IPS-11a (cell line): ENCODE data around the gene DENND2D.

Experiments used
- H3K4me3 ChIP-seq: one replicate; pipeline ENCODE4 v1.5.1; 2013; ENCODE audit warnings: low read depth, low read length, control low read depth

Gene DENND2D

DNA sequence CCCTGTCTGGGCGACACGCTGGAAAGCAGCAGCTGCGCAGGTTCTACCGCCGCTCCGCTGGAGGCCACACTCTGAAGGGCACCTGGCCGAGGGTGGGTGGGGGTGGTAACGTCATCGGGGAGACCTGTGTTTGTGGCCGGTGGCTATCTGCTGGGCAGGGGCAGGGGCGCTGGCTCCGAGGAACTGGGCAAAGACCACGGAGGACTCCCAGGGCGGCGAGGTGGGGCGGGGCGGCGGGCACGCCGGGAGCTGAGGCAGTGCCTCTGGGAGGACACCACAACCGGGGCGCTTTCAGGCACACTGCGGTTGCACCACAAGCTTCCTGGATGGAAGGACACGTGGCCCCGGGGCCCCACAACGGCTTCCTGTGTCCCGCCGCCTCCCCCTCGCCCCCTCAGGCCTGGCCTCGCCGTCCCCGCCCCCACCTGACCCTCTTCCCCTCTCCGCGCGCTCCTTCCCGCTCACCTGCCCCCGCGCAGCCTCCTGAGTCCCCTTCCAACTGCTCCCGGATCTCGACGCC, 3.3 kb upstream of the DENND2D start:
- no peak overlapping the region for H3K4me3 ChIP-seq

DNA sequence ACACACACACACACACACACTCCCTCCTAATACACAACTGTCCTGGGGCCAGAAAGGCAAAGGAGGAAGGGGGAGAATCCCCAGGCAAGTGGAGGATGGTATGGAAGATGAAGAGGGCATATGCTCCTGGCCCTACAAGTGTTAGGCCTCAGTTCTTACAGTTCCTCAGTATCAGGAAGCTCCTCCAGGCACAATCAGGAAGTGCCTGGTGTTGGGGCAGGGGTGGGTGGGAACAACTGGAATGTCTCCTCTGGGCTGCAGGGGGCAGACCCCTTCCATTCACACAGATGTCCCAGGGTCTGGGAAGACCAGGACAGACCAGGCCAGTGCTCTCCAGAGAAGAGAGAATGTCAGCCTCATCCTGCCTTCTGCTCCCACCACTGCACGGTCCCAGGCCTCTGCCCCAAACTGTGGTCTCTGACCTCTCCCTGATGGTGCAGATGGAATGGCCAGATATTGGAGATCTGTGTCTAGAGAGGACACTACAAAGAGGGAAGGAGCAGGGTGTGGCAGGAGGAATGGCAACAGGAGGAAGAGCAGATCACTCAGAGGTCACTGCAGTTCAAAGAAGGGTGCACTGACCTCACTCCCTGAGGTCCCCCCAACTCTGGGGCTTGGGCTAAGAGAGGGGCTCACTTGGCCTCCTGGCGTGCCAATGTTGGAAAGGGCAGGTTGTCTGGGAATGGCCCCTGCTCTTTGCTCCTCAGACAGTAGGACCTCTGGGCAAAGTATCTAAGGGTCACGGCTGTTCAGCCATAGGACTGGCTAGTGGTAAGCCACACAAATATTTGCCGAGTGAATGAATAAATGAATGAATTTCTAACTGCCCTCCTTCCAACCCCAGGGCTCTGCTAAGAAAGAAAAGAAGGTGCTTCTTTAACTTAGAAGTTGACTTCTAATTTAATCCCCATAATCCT, 2.5 kb upstream of the DENND2D start:
- no peak overlapping the region for H3K4me3 ChIP-seq

DNA sequence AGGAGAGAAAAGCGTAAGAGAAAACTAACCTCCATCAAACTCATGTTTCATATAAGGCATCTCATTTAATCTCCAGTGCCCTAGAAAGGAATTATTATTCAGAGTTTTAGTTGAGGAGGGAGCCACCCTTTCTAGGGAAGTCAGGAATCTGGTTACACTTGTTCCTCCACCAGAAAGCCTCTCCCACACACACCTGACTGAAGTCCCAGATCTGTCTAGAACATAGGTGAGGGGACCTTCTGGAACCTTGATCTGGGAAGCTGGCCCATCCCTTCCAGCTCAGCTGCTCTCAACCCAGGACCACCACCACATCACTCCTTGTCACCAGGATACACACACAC, 1.9 kb upstream of the DENND2D start:
- no peak overlapping the region for H3K4me3 ChIP-seq

DNA sequence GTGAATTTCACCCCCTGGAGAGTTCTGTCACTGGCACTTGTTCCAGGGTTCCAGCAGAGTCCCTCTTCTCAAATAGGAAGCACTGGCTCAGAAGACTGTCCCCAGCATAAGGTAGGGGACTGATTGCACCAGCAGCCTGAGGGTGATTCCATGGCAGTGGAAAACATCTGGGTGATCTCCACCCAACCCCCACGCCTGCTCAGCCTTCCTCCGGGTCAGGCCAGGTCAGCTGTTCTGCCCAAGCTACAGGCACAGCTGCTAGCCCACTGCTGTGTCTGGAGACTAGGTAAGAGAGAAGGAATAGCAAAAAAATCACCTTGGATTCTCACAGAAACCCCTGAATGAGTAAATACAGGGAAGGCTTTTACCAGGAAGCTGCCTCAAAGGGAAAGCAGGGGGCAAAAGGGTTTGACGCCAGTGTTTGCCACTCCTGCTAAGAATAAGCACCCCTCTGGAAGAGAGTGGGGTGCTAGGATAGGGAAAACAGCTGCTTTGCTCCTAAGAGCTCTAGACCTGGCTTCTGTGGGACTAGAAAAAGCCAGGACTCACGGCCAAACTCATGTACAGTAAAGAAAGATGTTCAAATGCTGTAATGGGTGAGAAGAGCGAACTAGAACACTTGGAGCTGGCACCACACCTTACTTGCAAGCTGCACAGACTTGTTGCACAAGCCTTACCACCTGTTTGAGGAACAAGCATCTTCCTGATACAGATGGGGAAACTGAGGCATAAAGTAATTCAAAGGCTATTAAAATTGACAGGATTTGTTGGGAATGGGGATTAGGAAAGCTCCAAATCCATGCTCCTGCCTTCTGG, 1.0 kb upstream of the DENND2D start:
- H3K4me3 ChIP-seq = no peak overlapping the region

DNA sequence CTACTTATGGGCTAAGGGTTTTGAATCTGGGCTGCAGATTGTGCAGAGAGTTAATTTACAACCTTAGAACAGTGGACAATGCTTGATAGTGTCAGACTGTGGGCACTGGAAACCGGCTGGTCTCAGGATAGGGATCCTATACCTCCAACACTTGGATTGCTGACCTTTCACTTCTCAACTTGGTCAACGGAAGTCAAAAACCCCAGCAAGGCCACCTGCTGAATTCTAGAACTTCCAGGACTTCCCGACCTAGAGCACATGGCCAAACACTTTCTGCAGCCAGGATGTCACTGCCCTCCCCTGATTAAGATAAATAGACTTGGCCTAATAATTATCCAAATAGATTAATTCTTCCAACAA, 336 bp upstream of the DENND2D start:
- H3K4me3 ChIP-seq = no peak overlapping the region

DNA sequence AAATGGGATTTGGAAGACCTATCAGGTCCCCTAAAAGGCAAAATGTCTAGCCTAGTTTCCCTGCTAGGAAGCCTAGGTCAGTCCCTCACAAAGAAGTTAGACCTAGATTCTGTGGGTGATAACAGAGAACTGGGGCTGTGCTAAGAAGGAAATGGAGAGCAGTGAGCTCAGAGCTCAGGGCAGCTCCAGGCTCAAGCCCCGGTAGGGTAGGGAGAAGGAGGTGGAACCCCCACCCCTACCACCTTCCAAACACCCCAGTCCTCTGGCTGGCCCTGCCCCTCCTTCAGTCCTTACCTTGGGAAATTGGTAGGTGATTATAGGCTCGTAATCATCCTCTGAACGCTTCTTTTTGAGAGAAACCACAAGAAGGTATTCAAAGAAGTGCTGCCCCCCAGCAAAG, 1.1 kb downstream of the DENND2D start:
- no peak overlapping the region for H3K4me3 ChIP-seq

DNA sequence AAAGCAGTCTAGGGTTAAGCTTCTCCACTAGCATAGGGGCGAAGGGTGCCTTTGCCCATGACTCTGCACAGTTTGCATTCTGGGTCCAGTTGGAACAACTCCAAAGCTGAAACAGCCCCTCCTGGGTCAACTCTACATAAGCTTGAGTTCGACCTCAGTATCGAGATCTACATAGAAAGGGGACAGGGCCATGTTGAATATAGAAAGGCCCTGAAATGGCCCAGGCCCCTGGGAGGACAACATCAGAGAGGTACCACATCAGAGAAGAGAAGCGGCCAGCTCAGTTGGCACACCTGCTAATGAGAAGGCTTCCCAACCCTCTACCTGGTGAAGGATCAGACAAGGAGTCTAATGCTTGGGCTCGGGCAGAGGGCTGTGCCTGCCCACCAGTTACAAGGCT, 1.6 kb downstream of the DENND2D start:
- H3K4me3 ChIP-seq = no peak overlapping the region

DNA sequence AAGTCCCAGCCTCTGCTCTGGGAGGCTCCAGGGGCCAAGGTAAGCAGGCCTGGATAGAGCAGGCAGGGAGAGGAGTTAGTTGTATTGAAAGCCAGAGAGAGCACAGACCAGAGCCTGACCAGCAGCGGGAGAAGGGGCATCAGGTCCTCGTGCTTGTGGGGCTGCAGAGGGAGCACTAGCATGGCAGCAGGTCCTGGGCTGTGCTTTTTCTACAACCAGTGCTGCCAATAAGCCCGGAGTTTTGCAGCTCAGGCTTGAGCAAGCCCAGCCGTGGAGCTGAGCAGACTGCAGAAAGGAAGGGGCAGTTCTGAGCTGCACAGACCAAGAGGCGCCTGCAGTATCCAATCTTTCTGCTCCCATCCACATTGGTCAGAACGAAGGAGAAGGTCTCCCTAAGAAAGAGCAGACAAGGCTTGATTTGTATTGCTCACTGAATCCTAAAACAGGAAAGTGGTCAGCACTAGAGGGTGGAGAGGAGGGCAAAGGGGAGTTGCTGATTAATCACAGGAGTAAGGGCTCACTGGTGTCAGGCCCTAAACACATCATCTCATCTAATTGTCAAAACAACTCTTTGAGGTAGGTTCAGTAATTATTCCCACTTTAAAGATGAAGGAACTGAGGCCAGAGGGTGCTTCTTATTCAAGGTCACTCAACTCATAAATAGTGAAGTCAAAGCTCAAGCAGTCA, 2.7 kb downstream of the DENND2D start:
- no peak overlapping the region for H3K4me3 ChIP-seq

DNA sequence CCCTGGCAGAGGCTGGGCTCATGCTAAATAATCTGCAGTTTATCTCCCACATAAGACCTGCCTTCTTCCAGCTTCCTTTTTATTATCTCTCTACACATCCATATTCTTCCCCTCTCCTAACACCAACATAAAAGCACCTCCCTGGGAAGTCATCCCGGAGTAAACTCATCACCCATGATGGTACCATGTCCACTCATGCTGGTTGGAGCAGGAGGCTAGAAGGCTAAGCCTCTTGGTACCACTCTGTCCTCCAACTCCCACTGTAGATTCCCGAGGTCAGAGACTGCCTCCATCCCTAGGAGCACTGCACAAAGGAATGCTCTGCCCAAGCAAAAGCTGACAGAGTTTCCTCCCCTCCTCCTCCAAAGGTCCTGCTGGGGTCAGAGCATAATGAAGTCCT, 4.2 kb downstream of the DENND2D start:
- no peak overlapping the region for H3K4me3 ChIP-seq

DNA sequence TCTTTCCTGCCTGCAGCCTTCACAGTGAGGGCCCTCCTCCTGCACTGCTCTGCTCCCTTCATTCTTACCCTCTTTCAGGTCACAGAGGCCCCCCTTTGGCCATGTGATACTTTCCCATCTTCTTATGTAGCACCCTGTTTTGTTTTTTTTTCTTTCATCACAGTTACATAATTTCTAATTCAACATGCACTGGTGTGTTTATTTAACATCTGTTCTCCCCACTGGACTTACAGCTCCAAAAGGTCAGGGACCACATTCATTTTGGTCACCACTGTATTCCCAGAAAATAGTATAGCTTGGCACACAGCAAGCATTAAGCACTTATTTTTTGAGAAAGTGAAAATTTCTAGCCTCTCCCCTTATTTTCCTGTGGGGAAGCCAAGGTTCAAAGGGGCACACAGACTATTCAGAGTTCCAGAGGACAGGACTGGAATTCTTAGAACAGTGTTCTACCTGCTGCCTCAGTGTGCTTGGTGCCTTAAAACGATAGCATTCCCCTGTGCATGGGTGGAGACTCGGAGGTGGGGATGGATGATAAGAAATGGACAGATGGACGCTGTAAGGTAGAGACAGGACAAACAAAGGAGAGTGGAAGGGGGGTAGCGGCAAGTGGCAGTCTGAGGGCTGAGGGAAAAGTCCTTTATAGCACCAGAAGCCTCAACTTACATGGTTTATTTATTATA, 5.3 kb downstream of the DENND2D start:
- H3K4me3 ChIP-seq = no peak overlapping the region

DNA sequence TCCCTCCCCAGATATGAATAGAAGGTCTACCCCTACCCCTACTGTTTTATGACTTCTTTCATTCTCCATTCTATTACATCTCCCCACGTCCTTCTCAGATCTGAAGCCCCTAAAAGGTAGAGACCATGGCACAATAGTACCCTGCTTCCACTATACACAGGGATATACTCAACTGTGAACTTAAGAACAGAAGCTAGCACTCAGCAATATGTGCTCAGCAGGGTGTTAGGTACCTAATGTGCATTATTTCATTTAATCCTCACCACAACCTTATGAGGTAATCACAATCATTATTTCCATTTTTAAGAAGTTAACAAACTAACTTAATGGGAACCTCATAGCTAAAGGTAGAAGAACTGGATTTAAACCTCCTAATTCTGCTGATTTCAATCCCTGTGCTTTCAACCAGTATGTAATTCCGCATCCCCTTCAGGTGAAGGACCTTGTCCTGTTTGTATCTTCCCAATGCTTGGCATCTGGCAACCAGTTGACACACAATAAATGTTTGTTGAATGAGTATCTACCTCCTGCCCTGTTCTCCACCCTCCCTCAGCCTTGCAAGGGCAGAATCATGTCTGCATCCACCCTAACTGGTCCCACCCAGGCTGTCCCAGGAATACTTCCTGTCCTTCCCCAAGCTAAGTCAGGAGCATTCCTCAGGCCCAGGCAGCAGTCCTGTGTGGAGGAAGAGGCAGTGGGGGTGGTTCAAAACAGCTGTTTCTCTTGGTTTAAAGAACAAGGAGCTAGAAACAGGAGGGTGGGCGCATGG, 6.5 kb downstream of the DENND2D start:
- no peak overlapping the region for H3K4me3 ChIP-seq

DNA sequence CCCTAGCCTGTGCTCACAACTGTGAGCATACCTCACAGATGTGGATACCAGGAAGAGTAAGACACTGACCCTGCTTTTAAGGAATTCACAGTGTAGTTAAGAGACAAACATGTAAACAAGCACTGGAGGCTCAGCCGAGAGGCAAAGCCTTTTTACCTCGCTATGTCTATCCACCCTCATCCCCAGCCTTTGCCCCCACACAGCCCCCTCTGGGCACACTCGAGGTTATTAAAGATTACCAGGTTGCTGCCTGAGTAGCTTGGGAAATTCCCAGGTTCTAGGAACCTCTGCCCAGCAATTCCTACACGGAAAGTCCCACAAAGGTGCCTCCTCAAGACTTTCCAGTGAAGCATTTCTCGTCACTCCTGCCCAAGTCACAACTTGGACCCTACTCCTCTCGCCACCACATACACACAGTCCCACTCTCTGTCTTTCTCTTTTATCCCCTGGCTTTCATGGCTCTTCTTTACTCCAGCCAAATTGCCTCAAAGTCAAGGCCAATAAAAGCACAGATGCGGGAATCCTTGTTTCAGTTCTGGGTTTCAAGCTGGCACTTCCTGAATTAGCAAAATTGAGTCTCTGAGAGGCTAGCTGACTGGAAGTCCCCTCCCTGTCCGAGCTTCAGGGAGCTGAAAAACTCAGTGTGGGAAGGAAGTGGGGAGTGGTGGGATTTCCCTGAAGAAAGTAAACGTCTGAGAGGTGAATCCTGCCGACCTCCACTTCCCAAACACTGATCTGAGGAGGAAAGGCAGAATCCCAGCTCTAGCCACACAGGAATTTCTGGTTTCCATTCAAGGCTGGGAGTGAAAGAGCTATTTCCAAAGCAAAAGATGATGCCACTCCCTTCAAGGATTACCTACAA, 7.6 kb downstream of the DENND2D start:
- H3K4me3 ChIP-seq = no peak overlapping the region

DNA sequence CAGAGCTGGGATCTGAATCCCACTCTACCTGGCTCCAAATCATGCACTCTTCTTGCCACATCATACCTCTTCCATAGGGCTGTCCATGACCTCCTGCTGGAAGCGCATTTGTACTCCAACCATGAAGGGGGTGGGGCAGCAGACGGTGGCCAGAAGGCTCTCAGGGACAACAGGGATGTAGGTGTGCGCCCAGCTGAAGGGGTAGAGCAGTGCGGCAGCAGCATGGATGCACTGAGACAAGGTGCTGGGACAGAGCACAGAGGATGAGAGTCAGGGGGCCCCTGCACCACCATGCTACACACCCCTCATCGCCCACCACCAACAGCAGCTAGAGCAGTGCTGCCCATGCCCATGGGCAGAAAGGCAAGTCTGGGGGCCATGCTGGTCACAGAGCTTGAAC, 8.4 kb downstream of the DENND2D start:
- no peak overlapping the region for H3K4me3 ChIP-seq

DNA sequence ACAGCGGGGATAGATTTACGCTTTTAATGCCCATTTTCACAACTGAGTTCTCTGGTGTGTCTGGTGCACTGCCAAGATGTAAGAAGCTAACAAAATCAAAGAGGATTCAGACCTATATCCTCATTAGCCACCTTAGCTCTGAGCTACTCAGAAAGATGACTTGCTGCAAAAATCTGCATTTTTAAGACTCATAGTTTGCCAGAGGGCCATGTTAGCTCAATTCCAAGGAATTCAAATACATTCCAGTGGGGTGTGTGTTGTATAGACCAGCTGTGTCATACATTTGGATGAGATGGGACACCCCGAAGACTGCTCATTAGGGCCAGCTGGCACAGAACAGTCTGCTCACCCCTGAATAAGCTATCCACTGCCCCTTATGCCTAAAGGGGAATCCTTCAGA, 8.9 kb downstream of the DENND2D start:
- no peak overlapping the region for H3K4me3 ChIP-seq

DNA sequence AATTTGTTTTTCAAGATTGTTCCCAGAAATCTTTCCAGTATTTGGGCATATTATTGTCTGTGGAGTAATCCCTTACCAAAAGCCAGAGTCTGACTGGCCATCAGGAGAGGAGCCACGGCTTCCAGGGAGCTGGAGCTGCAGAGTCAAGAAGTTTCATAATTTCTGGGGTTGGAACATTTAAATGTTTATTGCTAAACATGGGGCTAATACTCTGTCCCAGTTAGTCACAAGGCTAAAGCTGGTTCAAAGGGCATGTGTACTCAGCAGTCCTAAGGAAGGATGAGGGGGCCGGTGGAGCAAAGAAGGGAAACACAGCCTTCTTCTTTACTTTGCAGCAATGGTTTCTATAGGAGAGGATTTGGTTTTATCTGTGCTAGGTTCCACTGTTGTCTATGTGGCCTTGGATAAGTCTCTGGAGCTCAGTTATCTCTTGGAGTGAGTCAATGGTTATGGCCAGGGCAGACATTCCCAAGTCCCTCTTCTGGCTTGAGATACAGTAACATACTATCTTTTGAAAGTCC, 9.5 kb downstream of the DENND2D start:
- no peak overlapping the region for H3K4me3 ChIP-seq

DNA sequence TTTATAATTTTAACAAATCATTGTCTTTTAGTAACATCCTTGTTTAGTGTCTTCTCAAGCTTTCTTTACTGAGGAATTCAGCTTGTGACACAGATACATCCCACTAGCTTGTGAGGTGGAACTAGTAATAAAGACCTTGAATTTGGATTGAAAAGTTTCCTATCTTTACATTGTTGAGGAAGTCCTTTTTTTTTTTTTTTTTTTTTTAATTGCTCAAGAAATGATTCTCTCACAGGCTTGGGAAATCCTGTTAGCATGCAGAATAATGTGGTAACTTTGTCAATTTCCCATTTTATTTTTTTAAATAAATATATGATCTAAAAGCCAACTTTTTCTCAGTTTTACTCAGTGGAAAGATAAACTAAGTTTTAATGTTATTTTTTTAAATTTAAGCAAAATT, 15.8 kb downstream of the DENND2D start:
- H3K4me3 ChIP-seq = no peak overlapping the region

DNA sequence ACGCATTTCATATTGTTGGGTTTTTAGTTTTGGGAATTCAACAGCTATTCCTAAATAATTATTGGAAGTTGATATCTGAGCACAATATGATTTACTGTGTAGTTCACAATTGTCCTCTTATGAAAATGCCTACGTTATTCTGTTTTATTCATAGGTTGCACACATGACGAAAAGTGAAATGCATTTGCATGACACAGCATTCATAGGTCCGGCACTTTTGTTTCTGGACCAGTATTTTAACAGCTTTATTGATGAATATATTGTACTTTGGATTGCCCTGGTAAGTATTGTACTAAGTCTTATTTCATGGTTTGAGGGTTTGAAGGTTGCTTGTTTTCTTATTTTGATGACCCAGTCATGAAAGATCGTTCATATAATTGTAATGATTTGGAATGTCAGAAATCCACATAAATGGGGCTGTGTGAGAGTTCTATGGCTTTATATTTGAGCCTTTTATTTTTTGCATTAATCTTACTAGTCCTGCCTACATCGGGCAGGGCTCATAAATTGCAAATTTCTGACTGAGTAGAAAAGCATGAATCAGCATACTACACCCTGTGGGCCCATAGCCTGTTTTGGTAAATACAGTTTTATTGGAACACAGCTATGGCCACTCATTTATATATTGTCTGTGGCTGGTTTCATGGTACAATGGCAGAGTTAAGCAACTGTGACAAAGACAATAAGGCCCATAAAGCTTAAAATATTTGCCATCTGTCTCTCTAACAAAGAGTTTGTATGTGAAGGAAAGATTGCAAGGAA, 17.0 kb downstream of the DENND2D start:
- no peak overlapping the region for H3K4me3 ChIP-seq

DNA sequence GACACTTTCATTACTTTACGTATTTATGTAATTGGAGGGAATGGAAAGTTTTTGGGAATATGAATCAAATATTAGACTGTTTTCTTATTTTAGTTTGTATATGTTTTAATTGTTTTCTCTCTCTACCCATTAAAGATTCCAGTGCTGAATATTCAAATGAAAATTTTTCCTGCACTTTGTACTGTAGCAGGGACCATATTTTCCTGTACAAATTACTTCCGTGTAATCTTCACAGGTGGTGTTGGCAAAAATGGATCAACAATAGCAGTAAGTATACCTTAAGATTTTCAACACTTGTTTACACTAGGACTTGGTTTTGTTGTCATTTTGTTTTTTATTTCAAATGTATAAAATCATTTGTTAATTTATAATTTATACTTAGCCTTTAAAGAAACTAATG, 18.4 kb downstream of the DENND2D start:
- no peak overlapping the region for H3K4me3 ChIP-seq
